PC-3 (cell line): ENCODE measurements around the gene CCR9.

ENCODE experiments used
- EZH2 ChIP-seq: fragments of 300-600 bp; sonication (generic); IDR thresholded peaks from one replicate; pipeline ENCODE4 v1.6.1; 2017; ENCODE audit warnings: antibody characterized with exemption, mild to moderate bottlenecking, low read length; ENCODE audit not compliant: unreplicated experiment
- TF ChIP-seq, protein P1 (sequence below): fragments of 300-600 bp; sonication (generic); conservative IDR thresholded peaks from 2 replicates; pipeline ENCODE4 v1.5.1; 2017; ENCODE audit warnings: antibody characterized with exemption, low read depth, mild to moderate bottlenecking, low read length

DNA sequence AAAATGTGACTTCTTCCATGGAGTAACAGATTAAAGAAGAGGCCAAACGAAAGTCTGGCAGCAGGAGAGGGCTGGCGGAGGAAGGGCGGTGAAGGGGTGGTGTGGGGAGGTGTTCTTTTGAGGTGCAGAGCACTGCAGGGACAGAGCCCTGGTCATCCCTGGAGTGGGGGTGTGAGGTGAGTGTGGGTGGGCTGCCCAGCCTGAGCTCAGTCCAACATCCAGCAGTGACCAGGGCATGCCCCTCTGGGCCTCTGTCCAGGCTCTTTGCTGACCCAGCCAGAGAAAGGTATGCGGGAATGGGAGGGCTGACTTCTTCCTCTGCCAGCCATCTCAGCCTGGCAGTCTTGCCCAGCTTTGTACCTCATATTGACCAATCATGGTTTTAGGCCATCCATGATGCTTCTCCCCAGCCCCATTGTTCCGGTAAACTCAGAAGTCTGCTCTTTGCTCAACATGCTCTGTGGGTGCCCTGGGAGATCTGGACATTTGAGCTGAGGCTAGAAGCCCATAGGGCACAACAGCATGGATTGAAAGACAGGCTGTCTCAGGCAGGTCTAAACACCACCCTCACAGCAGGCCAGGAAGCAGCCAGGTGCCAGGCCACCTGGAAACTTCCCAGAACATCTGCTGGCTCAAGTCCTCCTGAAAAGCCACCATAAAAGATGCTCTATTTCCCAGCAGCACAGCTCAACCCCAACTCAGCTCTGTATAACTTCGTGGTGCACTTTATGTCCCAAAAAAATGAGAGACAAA lies 31.0 kb downstream of the CCR9 start:
- TF ChIP-seq, protein P1, sequence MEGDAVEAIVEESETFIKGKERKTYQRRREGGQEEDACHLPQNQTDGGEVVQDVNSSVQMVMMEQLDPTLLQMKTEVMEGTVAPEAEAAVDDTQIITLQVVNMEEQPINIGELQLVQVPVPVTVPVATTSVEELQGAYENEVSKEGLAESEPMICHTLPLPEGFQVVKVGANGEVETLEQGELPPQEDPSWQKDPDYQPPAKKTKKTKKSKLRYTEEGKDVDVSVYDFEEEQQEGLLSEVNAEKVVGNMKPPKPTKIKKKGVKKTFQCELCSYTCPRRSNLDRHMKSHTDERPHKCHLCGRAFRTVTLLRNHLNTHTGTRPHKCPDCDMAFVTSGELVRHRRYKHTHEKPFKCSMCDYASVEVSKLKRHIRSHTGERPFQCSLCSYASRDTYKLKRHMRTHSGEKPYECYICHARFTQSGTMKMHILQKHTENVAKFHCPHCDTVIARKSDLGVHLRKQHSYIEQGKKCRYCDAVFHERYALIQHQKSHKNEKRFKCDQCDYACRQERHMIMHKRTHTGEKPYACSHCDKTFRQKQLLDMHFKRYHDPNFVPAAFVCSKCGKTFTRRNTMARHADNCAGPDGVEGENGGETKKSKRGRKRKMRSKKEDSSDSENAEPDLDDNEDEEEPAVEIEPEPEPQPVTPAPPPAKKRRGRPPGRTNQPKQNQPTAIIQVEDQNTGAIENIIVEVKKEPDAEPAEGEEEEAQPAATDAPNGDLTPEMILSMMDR: no peak
- no peak for TF ChIP-seq EZH2
